Activated T-cell treated with anti-CD3 and anti-CD28 coated beads, Interleukin-2, amount 50 U/mL, for 72 hours (primary cell): ENCODE data around the gene EZH1. TPM values are rescaled to one million over a fixed set of nuclear protein-coding genes. Genes with fewer than 3 reads are reported as not detected.
A peak's percentile ranks its signal among the peaks of the same experiment; 100 is the strongest.

Experiments used
- ATAC-seq, 2 donors: fragments of 150-1000 bp; cut with Tn5 transposase; replicated peaks in 1 of 2; 2 replicates each; pipeline ENCODE4 v1.10.0; 2021; ENCODE audit warnings: moderate library complexity in 2 of 2, mild to moderate bottlenecking in 1 of 2
- DNase-seq, 2 donors: peaks; one replicate each; pipeline ENCODE4 v3.0.0; 2021 to 2022; ENCODE audit warnings: mixed read lengths in 1 of 2
- H3K27ac Mint-ChIP-seq: one replicate; pipeline ENCODE4 v1.8.0; 2022; ENCODE audit warnings: mild to moderate bottlenecking, moderate library complexity, mixed read lengths
- H3K27me3 Mint-ChIP-seq: one replicate; pipeline ENCODE4 v1.8.0; 2022; ENCODE audit warnings: low read depth, mixed read lengths
- H3K36me3 Mint-ChIP-seq, 2 donors: one replicate each; pipeline ENCODE4 v1.8.0; 2022; ENCODE audit warnings: mixed read lengths in 2 of 2, mild to moderate bottlenecking in 1 of 2; ENCODE audit not compliant: insufficient read depth in 2 of 2
- H3K4me1 Mint-ChIP-seq: one replicate; pipeline ENCODE4 v1.8.0; 2022; ENCODE audit warnings: low read depth, mixed read lengths
- H3K4me3 Mint-ChIP-seq, 2 donors: one replicate each; pipeline ENCODE4 v1.8.0; 2022; ENCODE audit warnings: mild to moderate bottlenecking in 2 of 2, mixed read lengths in 2 of 2, moderate library complexity in 2 of 2
- H3K9me3 Mint-ChIP-seq, 2 donors: one replicate each; pipeline ENCODE4 v1.8.0; 2022; ENCODE audit warnings: mixed read lengths in 2 of 2
- total RNA-seq, 2 donors: library from RNA; stranded (reverse); gene quantifications; one replicate each; pipeline ENCODE4 v1.2.3, GENCODE V29; 2022

The EZH1 gene
- total RNA-seq, 2 donors from 2014 or later = 40.9 to 45.9 TPM

DNA sequence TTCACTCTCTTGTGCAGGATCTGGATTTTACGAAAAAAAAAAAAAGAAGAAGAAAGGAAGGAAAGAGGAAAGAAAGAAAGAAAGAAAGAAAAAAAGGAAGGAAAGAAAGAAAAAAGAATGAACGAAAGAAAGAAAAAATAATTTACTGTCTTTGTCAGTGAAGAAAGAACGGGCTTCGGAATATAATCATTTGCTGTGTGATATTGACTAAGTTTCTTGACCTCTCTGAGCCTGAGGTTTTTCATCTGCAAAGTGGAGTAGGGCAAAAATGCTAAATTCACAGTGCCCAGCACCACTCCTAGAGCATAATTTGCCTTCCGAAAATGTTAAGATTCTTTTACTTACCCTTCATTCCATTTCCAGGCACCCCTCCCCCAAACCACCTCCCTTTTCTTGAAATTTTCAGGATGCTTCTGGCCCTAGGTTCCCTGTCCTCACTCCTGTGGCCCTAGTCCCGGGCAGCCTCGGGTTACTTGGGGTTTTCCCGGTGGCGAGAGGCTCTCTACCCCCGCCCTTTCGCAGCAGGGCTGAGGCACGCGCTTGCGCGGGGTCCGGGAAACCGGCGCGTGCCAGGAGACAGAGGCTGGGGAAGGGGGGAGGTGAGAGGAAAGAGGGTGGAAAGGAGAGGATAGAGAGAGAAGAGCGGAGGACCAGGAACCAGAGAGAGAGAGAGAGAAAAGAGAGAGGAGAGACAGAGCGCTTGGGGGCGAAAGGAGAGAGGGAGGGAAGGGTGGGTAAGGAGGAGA is 62.7 kb downstream of the EZH1 start, which contains the start of gene CNTNAP1:
Gene CNTNAP1 (plus strand): TSS at position 556 of the 746 bp plus-strand sequence. CDS start 299 bp downstream, outside the sequence.
- Mint-ChIP-seq H3K4me1 (peaks cover 56% of the 10 kb centered on the region), H3K27me3 (peaks cover 57% of the 10 kb centered on the region), H3K36me3 (no peaks in the 10 kb centered on the region), H3K9me3 (no peaks in the 10 kb centered on the region), H3K4me3 (peak within 1 kb of the TSS; percentile 84 to 86), H3K27ac (peak within 1 kb of the TSS; percentile 55)
- ATAC-seq = no peak
- peak in 1 of 2 donors; percentile 39 for DNase-seq

DNA sequence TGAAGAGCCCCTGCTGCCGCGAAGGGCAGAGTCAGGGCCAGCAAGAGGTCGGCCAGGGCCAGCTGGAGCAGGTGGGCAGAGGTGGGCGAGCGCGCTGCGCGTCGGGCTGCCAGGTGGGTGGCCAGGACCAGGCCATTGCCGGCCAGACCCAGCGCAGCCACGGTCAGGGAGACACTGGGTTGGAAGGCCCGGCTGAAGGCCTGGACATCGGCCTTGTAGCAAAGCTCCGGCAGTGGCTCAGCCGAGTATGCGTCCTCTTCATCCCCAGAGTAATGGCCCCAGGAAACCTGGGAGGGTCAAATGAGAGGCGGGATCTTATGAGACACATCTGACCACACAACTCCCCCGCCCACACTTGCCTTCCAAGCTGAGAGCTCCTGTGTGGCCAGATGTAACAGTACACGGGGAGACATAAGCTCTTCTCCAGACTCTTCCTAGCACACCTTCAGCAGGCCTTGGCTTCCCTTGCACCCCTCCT is 64.5 kb downstream of the EZH1 start:
- ATAC-seq (no peak), DNase-seq (no peak)
- Mint-ChIP-seq H3K27me3 (peaks cover 48% of the 10 kb centered on the region), H3K4me3 (peak overlapping the region; percentile 77 to 84), H3K36me3 (peaks cover 0 to 1% of the 10 kb centered on the region in 2 donors), H3K4me1 (peaks cover 61% of the 10 kb centered on the region), H3K9me3 (no peaks in the 10 kb centered on the region), H3K27ac (no peak overlapping the region)

DNA sequence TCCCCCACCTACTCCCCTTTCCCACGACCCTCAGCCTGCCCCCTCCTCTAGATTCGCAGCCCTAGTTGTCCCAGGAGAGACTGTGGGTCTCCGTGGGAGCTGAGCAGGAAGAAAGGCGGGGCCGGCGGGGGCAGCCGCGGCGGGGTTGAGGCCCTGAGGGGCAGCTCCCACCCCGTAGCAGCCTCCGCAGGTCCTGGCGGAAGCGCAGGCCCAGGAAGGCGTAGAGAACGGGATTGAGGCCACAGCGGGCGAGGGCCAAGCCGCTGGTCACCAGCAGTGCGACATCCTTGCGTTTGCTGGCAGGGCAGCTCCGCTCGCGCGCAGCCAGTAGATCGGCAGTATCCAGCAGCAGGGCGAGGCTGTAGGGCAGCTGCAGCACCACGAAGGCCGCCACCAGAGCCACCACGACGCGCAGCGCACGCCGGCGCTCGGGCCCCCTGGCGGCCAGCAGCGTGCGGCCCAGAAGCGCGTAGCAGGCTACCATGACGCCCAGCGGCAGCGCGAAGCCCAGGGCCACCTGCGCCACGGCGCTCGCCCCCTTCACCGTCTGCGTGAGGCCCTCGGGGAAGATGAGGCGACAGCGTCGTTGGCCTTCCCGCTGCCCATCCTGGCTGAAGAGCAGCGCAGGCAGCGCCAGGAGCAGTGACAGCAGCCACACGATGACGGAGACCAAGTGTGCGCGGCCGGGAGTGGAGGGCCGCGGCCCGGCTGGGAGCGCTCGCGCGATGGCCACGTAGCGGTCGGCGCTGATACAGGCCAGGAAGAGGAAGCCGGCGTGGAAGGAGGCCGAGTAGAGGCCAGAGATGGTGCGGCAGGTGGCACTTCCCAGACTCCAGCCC is 65.1 kb downstream of the EZH1 start:
- H3K27me3 Mint-ChIP-seq = peaks cover 48% of the 10 kb centered on the region
- H3K4me1 Mint-ChIP-seq = peaks cover 63% of the 10 kb centered on the region
- peak; percentile 84 to 85 for DNase-seq
- peak overlapping the region; percentile 77 to 84 for H3K4me3 Mint-ChIP-seq
- peak; percentile 56 to 63 for ATAC-seq
- no peaks in the 10 kb centered on the region for H3K9me3 Mint-ChIP-seq
- peaks cover 0 to 1% of the 10 kb centered on the region in 2 donors for H3K36me3 Mint-ChIP-seq
- H3K27ac Mint-ChIP-seq = no peak overlapping the region

DNA sequence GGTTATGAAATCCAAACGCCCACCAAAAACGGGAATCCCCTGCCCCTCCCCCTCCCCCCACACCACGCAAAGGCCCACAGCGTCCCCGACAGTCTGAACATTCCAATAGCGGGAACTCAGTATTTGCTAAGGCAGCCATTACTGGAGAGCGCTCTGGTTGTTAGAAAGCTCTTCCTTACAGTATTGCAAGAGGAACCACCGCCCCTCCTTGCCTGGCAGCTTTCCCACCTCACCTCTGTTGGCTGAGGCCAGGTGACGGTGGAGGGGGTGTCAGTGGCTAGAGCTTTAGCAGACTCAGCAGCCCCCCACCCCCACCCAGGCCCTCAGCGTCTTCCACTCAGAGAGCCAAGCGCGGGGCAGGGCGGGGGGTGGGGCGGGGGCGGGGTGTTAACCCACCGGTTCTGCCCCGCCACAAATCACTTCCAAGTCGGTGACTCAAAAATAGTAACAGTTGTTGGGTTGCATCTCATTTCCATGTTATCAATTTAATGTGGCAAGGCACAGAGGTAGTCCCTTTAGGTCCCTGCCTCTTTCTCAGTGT is 65.8 kb downstream of the EZH1 start:
- Mint-ChIP-seq H3K4me3 (peak overlapping the region; percentile 84 to 92), H3K9me3 (no peaks in the 10 kb centered on the region), H3K27ac (no peak overlapping the region), H3K4me1 (peaks cover 69% of the 10 kb centered on the region), H3K27me3 (peaks cover 48% of the 10 kb centered on the region), H3K36me3 (peaks cover 0 to 1% of the 10 kb centered on the region in 2 donors)
- DNase-seq (peak; percentile 44 to 52), ATAC-seq (peak; percentile 27 to 28)

DNA sequence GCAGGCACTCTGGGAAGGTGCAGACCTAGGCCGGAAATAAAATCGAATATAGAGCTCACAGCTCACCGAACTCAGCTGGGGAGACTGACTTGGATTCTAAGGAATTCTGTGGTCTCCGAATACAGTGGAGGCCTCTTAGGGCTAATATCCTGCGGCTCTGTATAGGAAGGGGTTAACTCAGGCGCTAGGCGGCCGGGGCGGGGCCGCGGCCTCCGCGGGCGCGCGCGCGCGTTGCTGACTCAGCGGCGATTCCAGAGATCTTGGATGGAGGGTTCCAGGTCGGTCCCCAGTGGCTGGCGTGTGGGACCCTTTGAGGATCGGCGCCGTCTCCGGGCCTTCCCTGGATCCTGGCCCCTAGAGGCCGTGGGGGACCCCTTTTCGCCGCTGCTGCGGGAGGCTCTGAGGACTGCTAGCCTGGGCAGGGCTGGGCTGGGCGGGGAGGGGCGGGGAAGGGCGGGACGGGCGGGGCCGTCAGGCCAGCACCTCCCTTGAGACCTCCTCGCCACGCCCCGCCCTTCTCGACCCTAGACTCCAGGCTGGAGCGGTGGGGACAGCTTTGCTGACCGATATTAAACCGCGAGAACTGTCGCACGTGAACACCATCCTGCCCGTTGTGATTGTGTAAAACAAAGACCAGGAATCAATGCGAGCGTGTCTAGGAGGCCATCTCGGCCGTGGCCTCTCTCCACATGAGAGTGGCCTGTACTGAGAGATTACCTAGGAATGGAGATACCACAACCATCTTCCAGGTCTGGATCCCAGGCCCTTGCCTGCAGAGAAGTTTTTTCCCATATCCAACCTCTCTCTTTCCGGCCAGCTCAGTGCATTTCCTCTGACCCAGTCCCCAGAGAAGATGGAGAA is 66.7 kb downstream of the EZH1 start:
- peak; percentile 81 to 84 for DNase-seq
- no peaks in the 10 kb centered on the region for H3K9me3 Mint-ChIP-seq
- H3K27me3 Mint-ChIP-seq = peaks cover 41% of the 10 kb centered on the region
- no peak overlapping the region for H3K27ac Mint-ChIP-seq
- peak overlapping the region; percentile 84 to 92 for H3K4me3 Mint-ChIP-seq
- ATAC-seq = peak; percentile 31 to 33
- peaks cover 61% of the 10 kb centered on the region for H3K4me1 Mint-ChIP-seq
- peaks cover 0 to 1% of the 10 kb centered on the region in 2 donors for H3K36me3 Mint-ChIP-seq

DNA sequence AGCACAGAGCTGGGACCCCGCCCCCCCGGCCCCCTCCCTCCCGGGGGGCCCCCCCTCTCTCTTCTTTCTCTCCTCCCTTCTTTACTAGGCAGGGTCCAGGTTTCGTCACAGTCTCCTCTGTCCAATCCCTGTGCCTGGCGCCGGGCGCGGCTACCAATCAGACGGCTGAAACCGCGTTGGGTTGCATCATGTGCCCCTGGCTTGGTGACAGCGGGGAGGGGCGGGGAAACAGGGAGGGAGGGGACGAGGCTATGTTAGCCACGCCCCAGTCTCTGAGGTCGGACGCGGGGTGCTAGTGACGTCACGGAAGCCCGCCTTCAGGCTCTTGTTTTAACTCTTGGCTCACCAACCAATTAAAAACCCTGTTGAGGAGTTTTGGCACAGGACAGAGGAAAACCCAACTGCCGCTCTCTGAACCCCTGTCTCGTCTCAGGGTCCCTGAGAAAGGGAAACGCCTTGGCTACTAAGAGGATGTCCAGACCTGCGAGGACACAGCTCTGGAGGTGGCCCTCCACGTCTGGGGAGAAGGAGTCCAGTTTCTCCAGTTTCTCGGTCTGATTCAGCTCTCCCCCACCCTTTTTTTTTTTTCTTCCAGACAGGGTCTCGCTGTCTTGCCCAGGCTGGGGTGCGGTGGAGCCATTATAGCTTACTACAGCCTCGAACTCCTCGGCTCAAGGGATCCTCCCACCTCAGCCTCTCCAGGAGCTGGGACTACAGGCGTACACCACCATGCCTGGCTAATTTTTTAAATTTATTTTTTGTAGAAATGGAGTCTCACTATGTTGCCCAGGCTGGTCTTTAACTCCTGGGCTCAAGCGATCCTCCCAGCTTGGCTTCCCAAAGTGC is 67.6 kb downstream of the EZH1 start:
- DNase-seq (peak; percentile 98), ATAC-seq (peak; percentile 76 to 77)
- peaks cover 0 to 1% of the 10 kb centered on the region in 2 donors for H3K36me3 Mint-ChIP-seq
- no peaks in the 10 kb centered on the region for H3K9me3 Mint-ChIP-seq
- H3K27ac Mint-ChIP-seq = peak overlapping the region; percentile 31
- H3K4me1 Mint-ChIP-seq = peaks cover 52% of the 10 kb centered on the region
- H3K27me3 Mint-ChIP-seq = peaks cover 41% of the 10 kb centered on the region
- H3K4me3 Mint-ChIP-seq = peak overlapping the region; percentile 84 to 92

DNA sequence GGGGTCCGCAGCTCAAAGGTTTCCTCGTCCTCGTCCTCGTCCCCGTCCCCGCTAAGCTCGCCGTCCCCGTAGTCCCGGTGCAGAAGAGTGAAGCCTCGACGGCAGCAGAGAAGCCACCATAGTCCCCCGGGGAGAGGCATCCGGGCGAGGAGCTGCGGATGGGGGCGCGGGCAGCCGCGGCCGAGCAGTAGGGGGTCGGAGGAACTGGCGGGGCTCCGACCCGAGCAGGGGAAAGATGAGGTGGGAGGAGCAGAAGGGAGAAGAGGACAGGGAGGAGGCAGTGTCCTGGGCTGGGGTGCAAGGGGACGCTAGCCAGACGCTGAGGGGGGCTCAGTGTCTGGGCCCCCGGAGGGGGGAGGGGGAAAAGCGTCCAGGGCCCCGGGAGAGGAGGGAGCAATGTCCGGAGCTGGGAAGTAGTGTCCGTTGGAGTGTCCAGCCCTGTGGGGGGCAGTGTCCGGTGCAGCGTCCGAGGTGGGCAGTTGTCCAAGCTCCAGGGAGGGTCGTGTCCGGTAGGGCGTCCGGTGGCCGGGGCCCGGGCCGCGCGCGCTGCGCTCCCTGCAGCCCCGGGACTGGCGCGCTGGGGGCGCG is 68.3 kb downstream of the EZH1 start, which contains the start of gene PLEKHH3:
Gene PLEKHH3 (minus strand): TSS at position 571 of the 588 bp plus-strand sequence. CDS start 431 bp downstream, at position 140.
- Mint-ChIP-seq H3K27me3 (peaks cover 39% of the 10 kb centered on the region), H3K4me3 (peak within 1 kb of the TSS; percentile 84 to 92), H3K4me1 (peaks cover 49% of the 10 kb centered on the region), H3K36me3 (peaks cover 0 to 1% of the 10 kb centered on the region in 2 donors), H3K27ac (peak within 1 kb of the TSS; percentile 31), H3K9me3 (no peaks in the 10 kb centered on the region)
- peak; percentile 39 to 53 for DNase-seq
- ATAC-seq = no peak

DNA sequence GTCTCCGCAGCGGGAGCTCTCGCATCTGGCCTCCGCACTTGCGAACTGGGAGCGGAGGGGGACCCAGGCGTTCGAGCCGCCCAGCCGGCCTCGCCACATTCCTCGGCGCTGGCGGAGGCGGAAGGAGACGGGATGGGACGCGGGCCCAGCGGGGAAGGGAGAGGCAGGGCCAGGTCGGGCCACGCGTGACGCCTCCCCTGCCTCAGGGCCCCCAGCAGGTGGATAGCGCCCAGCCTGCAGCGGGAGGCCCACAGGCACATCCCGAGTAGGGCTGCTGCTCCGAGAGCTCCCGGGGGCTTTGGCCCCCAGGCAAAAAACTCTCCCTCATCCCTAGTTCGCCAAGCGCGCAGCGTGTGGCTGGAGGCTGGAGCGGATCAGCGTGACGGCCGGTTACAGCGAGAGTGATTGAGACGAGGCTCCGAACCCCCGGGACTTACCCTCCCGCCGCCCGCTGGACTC is 68.8 kb downstream of the EZH1 start:
- Mint-ChIP-seq H3K27me3 (peaks cover 40% of the 10 kb centered on the region), H3K36me3 (peaks cover 0 to 1% of the 10 kb centered on the region in 2 donors), H3K27ac (no peak overlapping the region), H3K4me3 (peak overlapping the region; percentile 84 to 92), H3K9me3 (no peaks in the 10 kb centered on the region), H3K4me1 (peaks cover 47% of the 10 kb centered on the region)
- ATAC-seq (no peak), DNase-seq (peak in 1 of 2 donors; percentile 36)

DNA sequence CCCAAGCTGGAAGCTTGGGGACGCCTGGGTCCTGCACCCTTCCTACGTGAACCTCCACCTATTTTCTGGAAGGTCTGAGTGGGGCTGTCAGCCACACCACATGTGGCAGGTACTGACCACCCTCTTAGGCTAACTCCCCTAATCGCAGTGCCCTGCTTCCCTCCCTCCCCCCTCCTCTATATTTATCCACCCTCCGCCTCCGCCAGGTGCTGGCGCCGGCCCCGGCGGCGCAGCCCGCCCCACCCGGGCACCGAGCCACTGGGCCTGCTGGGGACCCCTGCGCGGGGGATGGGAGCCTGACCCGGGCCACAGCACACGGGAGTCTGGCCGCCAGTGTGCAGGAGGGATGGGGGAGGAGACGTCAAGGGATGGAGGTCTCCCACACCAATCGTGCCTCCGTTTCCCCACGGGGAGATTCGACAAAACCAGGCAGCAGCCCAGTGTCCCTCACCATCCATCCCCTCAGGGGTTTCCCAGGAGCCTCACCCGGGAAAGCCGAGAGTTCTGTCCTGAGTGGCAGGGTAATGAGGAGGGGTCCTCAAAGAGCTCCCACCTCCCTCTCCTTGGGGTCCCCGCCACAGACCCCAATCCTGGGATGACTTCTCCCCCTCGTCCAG is 69.4 kb downstream of the EZH1 start:
- H3K4me1 Mint-ChIP-seq = peaks cover 47% of the 10 kb centered on the region
- H3K4me3 Mint-ChIP-seq = peak overlapping the region; percentile 84 to 92
- H3K36me3 Mint-ChIP-seq = peaks cover 0 to 1% of the 10 kb centered on the region in 2 donors
- no peak for DNase-seq
- H3K27me3 Mint-ChIP-seq = peaks cover 41% of the 10 kb centered on the region
- H3K9me3 Mint-ChIP-seq = no peaks in the 10 kb centered on the region
- ATAC-seq = no peak
- H3K27ac Mint-ChIP-seq = no peak overlapping the region

DNA sequence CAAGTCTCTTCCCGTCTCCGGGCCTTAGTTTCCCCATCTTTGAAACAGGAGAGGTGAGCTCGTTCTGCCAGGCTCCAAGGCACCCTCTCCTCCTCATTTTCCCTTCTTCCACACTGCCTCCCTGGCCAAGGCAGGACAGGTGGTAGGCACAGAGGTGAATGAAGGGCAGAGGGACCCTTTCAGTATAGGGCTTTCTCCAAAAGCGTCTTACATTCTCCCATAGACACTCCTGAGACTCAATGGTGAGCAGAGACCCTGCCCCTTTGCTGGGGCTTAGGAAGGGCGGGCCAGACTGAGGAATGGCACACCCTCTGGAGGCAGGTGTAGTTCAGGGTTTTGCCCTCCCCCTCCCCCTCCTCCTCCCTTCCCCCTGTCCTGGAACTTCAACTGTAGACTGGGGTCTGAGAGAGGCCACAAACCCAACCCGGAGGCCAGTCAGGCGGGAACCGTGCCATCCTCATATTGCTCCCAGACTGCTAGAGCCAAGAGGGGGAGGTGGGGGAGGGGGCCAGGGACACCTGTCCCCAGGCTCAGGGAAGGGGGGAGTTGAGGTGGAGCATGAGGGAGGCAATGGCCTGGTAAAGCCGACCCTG is 70.0 kb downstream of the EZH1 start:
- Mint-ChIP-seq H3K27me3 (peaks cover 43% of the 10 kb centered on the region), H3K4me1 (peaks cover 45% of the 10 kb centered on the region), H3K27ac (no peak overlapping the region), H3K36me3 (peaks cover 0 to 1% of the 10 kb centered on the region in 2 donors), H3K9me3 (no peaks in the 10 kb centered on the region), H3K4me3 (peak overlapping the region; percentile 25 to 40)
- ATAC-seq (no peak), DNase-seq (no peak)
